SU-DHL-6 (cell line): ENCODE results near the gene UROC1.

Experiments
- H2AFZ ChIP-seq: fragments of 200-600 bp; sonication (generic); 2 replicates; pipeline ENCODE4 v1.6.1; 2014; ENCODE audit warnings: low read depth, mild to moderate bottlenecking, moderate library complexity, mixed read lengths, antibody characterized with exemption, low read length; ENCODE audit not compliant: severe bottlenecking
- H3F3A ChIP-seq: fragments of 200-600 bp; shearing (Covaris generic); 2 replicates; pipeline ENCODE4 v1.6.0; 2016; ENCODE audit warnings: antibody characterized with exemption, mild to moderate bottlenecking; ENCODE audit not compliant: insufficient read depth
- H3K27ac ChIP-seq: fragments of 200-600 bp; sonication (generic); 2 replicates; pipeline ENCODE4 v1.5.1; 2016; ENCODE audit warnings: low read depth, mild to moderate bottlenecking, low read length, moderate library complexity, mixed read lengths
- H3K27me3 ChIP-seq: fragments of 200-600 bp; sonication (generic), shearing (Covaris generic); 2 replicates; pipeline ENCODE4 v1.6.0; 2014; ENCODE audit warnings: mild to moderate bottlenecking, low read length
- H3K36me3 ChIP-seq: fragments of 200-600 bp; sonication (generic); 2 replicates; pipeline ENCODE4 v1.6.1; 2014; ENCODE audit warnings: mild to moderate bottlenecking, low read length, mixed read lengths
- H3K4me2 ChIP-seq: fragments of 300-600, 200-600 bp; shearing (Covaris generic), sonication (generic); 2 replicates; pipeline ENCODE4 v1.6.0; 2014; ENCODE audit warnings: low read length, low read depth, mild to moderate bottlenecking; ENCODE audit not compliant: poor library complexity, severe bottlenecking
- H3K4me3 ChIP-seq: fragments of 200-600 bp; sonication (generic); 2 replicates; pipeline ENCODE4 v1.5.1; 2014; ENCODE audit warnings: antibody characterized with exemption, low read length, mild to moderate bottlenecking, mixed read lengths; ENCODE audit not compliant: insufficient read depth, poor library complexity, severe bottlenecking
- H3K79me2 ChIP-seq: fragments of 200-600 bp; sonication (generic); 2 replicates; pipeline ENCODE4 v1.6.1; 2014; ENCODE audit warnings: mild to moderate bottlenecking, low read length, moderate library complexity; ENCODE audit not compliant: insufficient read depth
- H3K9ac ChIP-seq: fragments of 200-600 bp; sonication (generic); 2 replicates; pipeline ENCODE4 v1.7.0; 2014; ENCODE audit warnings: mild to moderate bottlenecking, low read length
- H3K9me2 ChIP-seq: fragments of 200-600 bp; sonication (generic); replicated peaks from 2 replicates; pipeline ENCODE4 v1.6.1; 2014; ENCODE audit warnings: low read length; ENCODE audit not compliant: insufficient read depth
- H3K9me3 ChIP-seq: fragments of 200-600 bp; sonication (generic); 2 replicates; pipeline ENCODE4 v1.6.1; 2014; ENCODE audit warnings: low read length, mixed read lengths; ENCODE audit not compliant: insufficient read depth
- H4K20me1 ChIP-seq: fragments of 200-600 bp; sonication (generic); 2 replicates; pipeline ENCODE4 v1.6.1; 2014; ENCODE audit warnings: low read depth, mild to moderate bottlenecking, antibody characterized with exemption, low read length, moderate library complexity, mixed read lengths
- CTCF ChIP-seq: fragments of 200-600 bp; sonication (generic); IDR thresholded peaks from one replicate; pipeline ENCODE4 v1.5.1; 2017; ENCODE audit warnings: antibody characterized with exemption, mild to moderate bottlenecking, low read length, moderate library complexity; ENCODE audit not compliant: insufficient read depth, poor library complexity, severe bottlenecking
- EZH2phosphoT487 ChIP-seq: fragments of 200-600 bp; sonication (generic), shearing (Covaris generic); conservative IDR thresholded peaks from 2 replicates; pipeline ENCODE4 v1.6.1; 2018; ENCODE audit warnings: mild to moderate bottlenecking, antibody characterized with exemption, low read length, moderate library complexity, mixed read lengths

UROC1 gene

GRCh38 chr3:126460381-126460780 is 57.2 kb downstream of the UROC1 start:
- Histone ChIP-seq H3K27me3 (no peaks in the 10 kb centered on the region), H3K36me3 (0 out of 2 replicates have a peak, but pooled peaks cover 3% of the 10 kb centered on the region), H3K27ac (no peak overlapping the region), H3K9ac (no peak overlapping the region), H3K9me2 (no peaks in the 10 kb centered on the region), H3F3A (no peaks in the 10 kb centered on the region), H3K4me2 (no peak overlapping the region), H2AFZ (no peak overlapping the region), H4K20me1 (no peaks in the 10 kb centered on the region; the same call in 1 of the 2 replicates), H3K79me2 (no peaks in the 10 kb centered on the region; the same call in 1 of the 2 replicates), H3K4me3 (no peak overlapping the region), H3K9me3 (no peaks in the 10 kb centered on the region)
- TF ChIP-seq EZH2phosphoT487 (no peak), CTCF (no peak)

- no peaks in the 10 kb centered on the region; the same call in 1 of the 2 replicates for H4K20me1 ChIP-seq
- H3F3A ChIP-seq = no peaks in the 10 kb centered on the region
- no peak overlapping the region for H3K9ac ChIP-seq
- no peaks in the 10 kb centered on the region for H3K9me2 ChIP-seq
- H3K27ac ChIP-seq = no peak overlapping the region
- no peaks in the 10 kb centered on the region for H3K9me3 ChIP-seq
- no peaks in the 10 kb centered on the region for H3K27me3 ChIP-seq
- 0 out of 2 replicates have a peak, but pooled peaks cover 3% of the 10 kb centered on the region for H3K36me3 ChIP-seq
- no peak overlapping the region for H3K4me3 ChIP-seq
- TF ChIP-seq EZH2phosphoT487 (no peak), CTCF (no peak)
- no peak overlapping the region for H3K4me2 ChIP-seq
- no peaks in the 10 kb centered on the region; the same call in 1 of the 2 replicates for H3K79me2 ChIP-seq
- no peak overlapping the region for H2AFZ ChIP-seq
Observed at GRCh38 chr3:126459763-126460127, 57.8 kb downstream of the UROC1 start.

- Histone ChIP-seq H3K9me2 (no peaks in the 10 kb centered on the region), H4K20me1 (no peaks in the 10 kb centered on the region; the same call in 1 of the 2 replicates), H3K27ac (no peak overlapping the region), H3K79me2 (no peaks in the 10 kb centered on the region; the same call in 1 of the 2 replicates), H3K9me3 (no peaks in the 10 kb centered on the region), H3F3A (no peaks in the 10 kb centered on the region), H3K9ac (no peak overlapping the region), H3K27me3 (no peaks in the 10 kb centered on the region), H2AFZ (no peak overlapping the region), H3K36me3 (0 out of 2 replicates have a peak, but pooled peaks cover 3% of the 10 kb centered on the region), H3K4me3 (no peak overlapping the region), H3K4me2 (no peak overlapping the region)
- no peak for TF ChIP-seq CTCF
- no peak for TF ChIP-seq EZH2phosphoT487
Observed at GRCh38 chr3:126459111-126459762, 58.3 kb downstream of the UROC1 start.
